D721Med (cell line): ENCODE data around the gene SMIM9.
A peak's percentile ranks its signal among the peaks of the same experiment; 100 is the strongest.

Experiments used
- DNase-seq: peaks from one replicate; pipeline ENCODE4 v3.0.0; 2011; ENCODE audit warnings: low spot score; ENCODE audit not compliant: insufficient read length
- FAIRE-seq: peaks from 2 replicates; lab custom pipeline; 2011; peaks lifted over from hg19 to GRCh38; lab: Jason Lieb, UNC
- TF ChIP-seq, protein P1 (sequence below): IDR thresholded peaks from 2 replicates; pipeline ENCODE4 v1.5.1; 2012; ENCODE audit warnings: mild to moderate bottlenecking, control low read depth; ENCODE audit not compliant: insufficient read depth; ENCODE audit errors: missing control alignments

Gene SMIM9

GRCh38 chrX:154812341-154813101, 21.9 kb downstream of the SMIM9 start:
- FAIRE-seq, result peak; percentile 55
- TF ChIP-seq, protein P1, sequence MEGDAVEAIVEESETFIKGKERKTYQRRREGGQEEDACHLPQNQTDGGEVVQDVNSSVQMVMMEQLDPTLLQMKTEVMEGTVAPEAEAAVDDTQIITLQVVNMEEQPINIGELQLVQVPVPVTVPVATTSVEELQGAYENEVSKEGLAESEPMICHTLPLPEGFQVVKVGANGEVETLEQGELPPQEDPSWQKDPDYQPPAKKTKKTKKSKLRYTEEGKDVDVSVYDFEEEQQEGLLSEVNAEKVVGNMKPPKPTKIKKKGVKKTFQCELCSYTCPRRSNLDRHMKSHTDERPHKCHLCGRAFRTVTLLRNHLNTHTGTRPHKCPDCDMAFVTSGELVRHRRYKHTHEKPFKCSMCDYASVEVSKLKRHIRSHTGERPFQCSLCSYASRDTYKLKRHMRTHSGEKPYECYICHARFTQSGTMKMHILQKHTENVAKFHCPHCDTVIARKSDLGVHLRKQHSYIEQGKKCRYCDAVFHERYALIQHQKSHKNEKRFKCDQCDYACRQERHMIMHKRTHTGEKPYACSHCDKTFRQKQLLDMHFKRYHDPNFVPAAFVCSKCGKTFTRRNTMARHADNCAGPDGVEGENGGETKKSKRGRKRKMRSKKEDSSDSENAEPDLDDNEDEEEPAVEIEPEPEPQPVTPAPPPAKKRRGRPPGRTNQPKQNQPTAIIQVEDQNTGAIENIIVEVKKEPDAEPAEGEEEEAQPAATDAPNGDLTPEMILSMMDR, result no peak
- no peak for DNase-seq

DNA sequence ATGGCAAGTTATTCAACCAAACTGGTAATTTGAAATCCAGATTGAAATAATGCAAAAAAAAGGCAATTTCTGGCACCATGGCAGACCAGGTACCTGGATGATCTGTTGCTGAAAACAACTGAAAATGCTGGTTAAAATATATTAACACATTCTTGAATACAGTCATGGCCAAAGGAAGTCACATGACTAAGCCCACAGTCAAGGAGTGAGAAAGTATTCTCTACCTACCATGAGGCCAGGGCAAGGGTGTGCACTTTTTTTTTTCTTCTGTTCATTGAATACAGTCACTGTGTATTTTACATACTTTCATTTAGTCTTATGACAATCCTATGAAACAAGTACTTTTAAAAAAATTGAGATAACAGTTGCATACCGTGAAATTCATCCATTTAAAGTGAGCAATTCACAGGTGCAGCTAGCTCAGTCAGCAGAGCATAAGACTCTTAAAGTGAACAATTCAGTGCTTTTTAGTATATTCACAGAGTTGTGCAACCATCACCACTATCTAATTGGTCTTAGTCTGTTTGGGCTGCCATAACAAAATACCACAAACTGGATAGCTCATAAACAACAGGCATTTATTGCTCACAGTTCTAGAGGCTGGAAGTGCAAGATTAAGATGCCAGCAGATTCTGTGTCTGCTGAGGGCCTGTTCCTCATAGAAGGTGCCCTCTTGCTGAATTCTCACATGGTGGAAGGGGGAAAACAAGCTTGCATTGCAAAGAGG, 24.4 kb downstream of the SMIM9 start:
- DNase-seq (no peak), FAIRE-seq (no peak)
- TF ChIP-seq, protein P1, result no peak

GRCh38 chrX:154806837-154807501, 27.5 kb downstream of the SMIM9 start:
- FAIRE-seq, result no peak
- TF ChIP-seq, protein P1, result no peak
- DNase-seq, result no peak

- no peak for FAIRE-seq
- TF ChIP-seq, protein P1, result no peak
- no peak for DNase-seq
Observed at GRCh38 chrX:154805696-154806091, 28.8 kb downstream of the SMIM9 start.

GRCh38 chrX:154804957-154805695, 29.3 kb downstream of the SMIM9 start, which contains the start of gene MPP1:
Gene MPP1 (minus strand): TSS chrX:154805485. CDS start chrX:154805373, 112 bp downstream.
- DNase-seq, result peak; percentile 60
- no peak for FAIRE-seq
- TF ChIP-seq, protein P1, result no peak

DNA sequence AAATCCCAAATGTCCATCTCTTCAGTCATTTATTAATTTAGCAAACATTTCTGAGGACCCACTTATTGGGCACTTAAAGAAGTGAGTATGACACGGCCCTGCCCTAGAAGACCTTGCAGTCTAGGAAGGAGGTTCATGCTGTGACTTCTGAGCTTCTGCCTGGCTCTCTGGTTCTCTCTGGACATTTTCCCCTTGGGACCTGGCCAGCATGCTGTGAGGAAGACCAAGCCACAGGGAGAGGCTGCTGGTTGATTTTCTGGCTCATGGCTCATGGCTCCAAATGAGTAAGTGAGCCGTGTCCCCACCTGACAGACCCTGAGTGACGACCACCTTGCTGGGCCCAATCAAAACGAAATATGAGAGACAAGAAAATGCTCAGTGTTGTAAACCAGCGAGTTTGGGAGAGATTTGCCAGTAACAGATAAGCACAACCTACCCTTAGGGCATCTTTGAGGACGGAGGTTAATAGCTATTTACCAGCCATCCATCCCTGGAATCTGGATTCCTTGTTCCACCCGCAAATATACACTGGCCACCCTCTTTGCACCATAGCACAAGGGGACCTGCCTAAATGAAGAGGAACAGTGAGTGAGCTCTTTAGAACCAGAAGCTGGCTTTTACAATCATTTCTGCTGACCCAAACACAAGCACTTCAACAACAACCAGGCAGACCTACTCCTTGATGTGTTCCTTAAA, 30.1 kb downstream of the SMIM9 start:
- FAIRE-seq (no peak), DNase-seq (no peak)
- TF ChIP-seq, protein P1, result no peak
